GM12878 (cell line): ENCODE measurements around the gene THOC7. TPM values are rescaled to one million over a fixed set of nuclear protein-coding genes. Genes with fewer than 3 reads are reported as not detected.

Experiments
- ATAC-seq: fragments of 200-7000 bp; cut with Tn5 transposase; 3 replicates; pipeline ENCODE4 v1.9.1; 2020; ENCODE audit warnings: mild to moderate bottlenecking, moderate library complexity
- BruUV-seq: library from RNA; stranded (reverse); fragments of 400-500 nt; replicated peaks from 2 replicates; lab custom pipeline; 2021; lab: Mats Ljungman, UMichigan
- CTCF ChIA-PET: fragments of 300-600 bp; sonication (Branson Sonifier 250); formaldehyde crosslinking; extraction: SDS; loops from one replicate; lab custom pipeline; 2021; ENCODE audit warnings: inconsistent platforms; lab: Yijun Ruan, JAX
- POLR2A ChIA-PET: fragments of 350-600 bp; formaldehyde crosslinking; extraction: SDS; loops from one replicate; lab custom pipeline; 2021; ENCODE audit warnings: inconsistent platforms; lab: Charles Lee
- RAD21 ChIA-PET: fragments of 300-600 bp; sonication (Branson Sonifier 250); formaldehyde crosslinking; loops from one replicate; lab custom pipeline; 2023; ENCODE audit warnings: antibody characterized with exemption; ENCODE audit not compliant: unreplicated experiment; lab: Charles Lee
- SMC1A ChIA-PET: fragments of 300-600 bp; sonication (Branson Sonifier 250); formaldehyde crosslinking; loops from one replicate; lab custom pipeline; 2023; ENCODE audit not compliant: unreplicated experiment, uncharacterized antibody; lab: Charles Lee
- DNase-seq: peaks from one replicate; pipeline ENCODE4 v3.0.0-alpha.2; 2011; ENCODE audit warnings: low read depth, low spot score
- FAIRE-seq: peaks from 3 replicates; lab custom pipeline; 2011; peaks lifted over from hg19 to GRCh38; lab: Jason Lieb, UNC
- H2AFZ ChIP-seq: 2 replicates; pipeline ENCODE4 v1.6.0; 2011; ENCODE audit warnings: low read depth, low read length, control low read depth; ENCODE audit not compliant: control insufficient read depth
- H3K27ac ChIP-seq: 2 replicates; pipeline ENCODE4 v1.5.1; 2011; ENCODE audit warnings: control low read depth; ENCODE audit not compliant: control insufficient read depth, insufficient read depth
- H3K27me3 ChIP-seq, 2 experiments: replicated peaks in 1 of 2; 2 replicates each; pipeline versions ENCODE4 v1.6.0 to v1.6.1; 2011; ENCODE audit warnings: low read length in 1 of 2; ENCODE audit not compliant: control insufficient read depth in 2 of 2, insufficient read depth in 2 of 2
- H3K36me3 ChIP-seq, 2 experiments: 2 replicates each; pipeline ENCODE4 v1.5.1; 2011; ENCODE audit warnings: low read length in 1 of 2; ENCODE audit not compliant: control insufficient read depth in 2 of 2, insufficient read depth in 2 of 2
- H3K4me1 ChIP-seq: 2 replicates; pipeline ENCODE4 v1.6.1; 2011; ENCODE audit warnings: mild to moderate bottlenecking, low read length, moderate library complexity, mixed read lengths; ENCODE audit not compliant: control insufficient read depth, insufficient read depth
- H3K4me2 ChIP-seq: 2 replicates; pipeline ENCODE4 v1.6.0; 2011; ENCODE audit warnings: control low read depth; ENCODE audit not compliant: control insufficient read depth, insufficient read depth
- H3K4me3 ChIP-seq: fragments of 200-600 bp; sonication (generic); 2 replicates; pipeline ENCODE4 v1.5.1; 2016
- H3K79me2 ChIP-seq: 2 replicates; pipeline ENCODE4 v1.6.0; 2011; ENCODE audit warnings: low read length; ENCODE audit not compliant: control insufficient read depth, insufficient read depth
- H3K9ac ChIP-seq: 2 replicates; pipeline ENCODE4 v1.8.0; 2011; ENCODE audit warnings: low read length, control low read depth, mixed read lengths; ENCODE audit not compliant: control insufficient read depth, insufficient read depth
- H3K9me3 ChIP-seq: replicated peaks from 3 replicates; pipeline ENCODE4 v1.5.1; 2011; ENCODE audit warnings: mild to moderate bottlenecking, low read length; ENCODE audit not compliant: control insufficient read depth, insufficient read depth
- H4K20me1 ChIP-seq: 2 replicates; pipeline ENCODE4 v1.6.0; 2011; ENCODE audit not compliant: control insufficient read depth, insufficient read depth
- CEBPZ ChIP-seq: fragments of 150-350 bp; IDR thresholded peaks from 2 replicates; pipeline ENCODE4 v1.6.1; 2016; ENCODE audit warnings: low read depth, low read length
- E2F4 ChIP-seq: IDR thresholded peaks from 2 replicates; pipeline ENCODE4 v1.6.1; 2012; ENCODE audit warnings: low read depth, low read length, improper control_type of control experiment
- EED ChIP-seq: sonication (generic); IDR thresholded peaks from 2 replicates; pipeline ENCODE4 v1.6.1; 2016; ENCODE audit warnings: antibody characterized with exemption, low read depth
- ELK1 ChIP-seq: IDR thresholded peaks from 2 replicates; pipeline ENCODE4 v1.6.1; 2012; ENCODE audit warnings: low read depth, low read length, improper control_type of control experiment
- ESRRA ChIP-seq: IDR thresholded peaks from 2 replicates; pipeline ENCODE4 v1.6.1; 2012; ENCODE audit warnings: mild to moderate bottlenecking, low read length, improper control_type of control experiment
- ETV6 ChIP-seq, 2 experiments: fragments of 450-650 bp in 1 of 2; IDR thresholded peaks in 1 of 2; conservative IDR thresholded peaks in 1 of 2; 2 replicates each; pipeline ENCODE4 v1.6.1; 2014; ENCODE audit warnings: antibody characterized with exemption in 1 of 2, borderline replicate concordance in 1 of 2, low read depth in 1 of 2, mild to moderate bottlenecking in 1 of 2, moderate library complexity in 1 of 2
- HDGF ChIP-seq: fragments of 450-650 bp; IDR thresholded peaks from 2 replicates; pipeline ENCODE4 v1.6.1; 2016; ENCODE audit warnings: antibody characterized with exemption
- POLR2AphosphoS5 ChIP-seq: IDR thresholded peaks from 2 replicates; pipeline ENCODE4 v1.6.1; 2011; ENCODE audit warnings: mild to moderate bottlenecking, low read length, inconsistent platforms
- REST ChIP-seq: IDR thresholded peaks from 2 replicates; pipeline ENCODE4 v1.6.1; 2012; ENCODE audit warnings: mild to moderate bottlenecking, low read depth, low read length
- SREBF2 ChIP-seq: IDR thresholded peaks from 2 replicates; pipeline ENCODE4 v1.6.1; 2012; ENCODE audit warnings: mild to moderate bottlenecking, low read length
- TCF3 ChIP-seq: IDR thresholded peaks from 2 replicates; pipeline ENCODE4 v1.6.1; 2012; ENCODE audit warnings: low read depth, mild to moderate bottlenecking, low read length, borderline replicate concordance; ENCODE audit not compliant: insufficient read depth
- WGBS: methylation state at CpG from one replicate; pipeline ENCODE4 v1.1.6; 2016; ENCODE audit warnings: low lambda C conversion rate; ENCODE audit not compliant: insufficient replicate concordance, insufficient coverage; ENCODE audit errors: missing lambda C conversion rate; 5-methylcytosine and 5-hydroxymethylcytosine counted together
- in situ Hi-C: fragments of 300-500 bp; cut with MboI; formaldehyde crosslinking; loops from 9 replicates; pipeline ENCODE4 v1.14.3; 2018; ENCODE audit warnings: mixed read lengths
- intact Hi-C: fragments of 100-400 bp; cut with micrococcal nuclease; formaldehyde crosslinking; loops from one replicate; pipeline ENCODE4 v1.14.2; 2022; ENCODE audit not compliant: unreplicated experiment
- polyA plus RNA-seq, 11 experiments: library from polyadenylated mRNA; depleted of rRNA in 4 of 11; unstranded in 6 of 11; stranded (reverse) in 5 of 11; fragments of >200 nt; fragmentation: Nextera tagmentation in 4 of 11; fragmentation: Illumina TruSeq in 1 of 11; extraction: Ambion mirVana in 4 of 11; extraction: Trizol in 1 of 11; gene quantifications; 1 replicate in 1 of 11; 2 replicates in 10 of 11; pipeline versions ENCODE4 v1.2.1 to v1.2.3, GENCODE V29; 2011 to 2016; ENCODE audit warnings: inconsistent platforms in 2 of 11, missing spikeins in 2 of 11, low read depth in 1 of 11
- total RNA-seq, 4 experiments: library from RNA; depleted of rRNA in 3 of 4; stranded (reverse); fragments of >200 nt in 3 of 4; fragmentation: Illumina TruSeq in 1 of 4; extraction: Trizol in 1 of 4; gene quantifications; 2 replicates each; pipeline versions ENCODE4 v1.2.1 to v1.2.3, GENCODE V29; 2013 to 2021

The THOC7 gene
- total and polyA plus RNA-seq, 10 of the 15 experiments (the other 5 are each of a cell fraction or from before 2014, with no cell fraction given): 61.7 to 269 (median 138) TPM

- TF ChIP-seq TCF3: no peak
- no peak for TF ChIP-seq CEBPZ
- TF ChIP-seq POLR2AphosphoS5: no peak
- no peak for TF ChIP-seq ELK1
Measured at GRCh38 chr3:63800097-63800496, 63.5 kb downstream of the THOC7 start (continued).

- ATAC-seq (no peak), FAIRE-seq (no peak), DNase-seq (no peak)
- no peak overlapping the region for H3K4me2 ChIP-seq
- no peaks in the 10 kb centered on the region for H3K9me3 ChIP-seq
- no peaks in the 10 kb centered on the region for H3K27me3 ChIP-seq
- CTCF ChIA-PET: interaction anchor here (0.7 kb wide), 1 partner anchor 19 kb away, joined by 3 read pairs; no protein-coding TSS in a partner anchor
- RAD21 ChIA-PET: no interaction called here
- TF ChIP-seq E2F4 (no peak), HDGF (no peak), REST (no peak), EED (no peak), ESRRA (no peak), ETV6 (conservative IDR thresholded peaks at IDR 0.05 in 1 of 2, IDR thresholded peaks at IDR 0.05 in 1 of 2; ENCODE audit: borderline replicate concordance in 1 of 2, low read depth in 1 of 2) (no peak), SREBF2 (no peak)
- WGBS: 86% methylated on average over 2 of the region's 2 CpGs
- no peak overlapping the region for H3K9ac ChIP-seq
- H3K4me1 ChIP-seq: no peaks in the 10 kb centered on the region
- H3K79me2 ChIP-seq: no peaks in the 10 kb centered on the region
- POLR2A ChIA-PET: no interaction called here
- H3K27ac ChIP-seq: no peak overlapping the region
- no peak overlapping the region for H2AFZ ChIP-seq
- no peaks in the 10 kb centered on the region for H4K20me1 ChIP-seq
- SMC1A ChIA-PET: no interaction called here
- H3K4me3 ChIP-seq: no peak overlapping the region
- BruUV-seq: no TSS peak
- in situ Hi-C loops (no loop called here), intact Hi-C loops (no loop called here)
- H3K36me3 ChIP-seq: no peaks in the 10 kb centered on the region
Measured at GRCh38 chr3:63798949-63799348, 64.7 kb downstream of the THOC7 start.
